GM21526 (cell line): Measurements from ENCODE around the gene DEFB131A.
"Not testable (repeated sequence)": the region's sequence is repeated elsewhere in the genome, so short reads cannot be mapped to it uniquely, and the experiment has no call there.

Experiments used
- ATAC-seq: cut with Tn5 transposase; IDR thresholded peaks from one replicate; pipeline ENCODE4 v1.9.1; 2021; ENCODE audit warnings: moderate library complexity; ENCODE audit not compliant: unreplicated experiment, low FRiP score

The DEFB131A gene, protein sequence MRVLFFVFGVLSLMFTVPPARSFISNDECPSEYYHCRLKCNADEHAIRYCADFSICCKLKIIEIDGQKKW

DNA sequence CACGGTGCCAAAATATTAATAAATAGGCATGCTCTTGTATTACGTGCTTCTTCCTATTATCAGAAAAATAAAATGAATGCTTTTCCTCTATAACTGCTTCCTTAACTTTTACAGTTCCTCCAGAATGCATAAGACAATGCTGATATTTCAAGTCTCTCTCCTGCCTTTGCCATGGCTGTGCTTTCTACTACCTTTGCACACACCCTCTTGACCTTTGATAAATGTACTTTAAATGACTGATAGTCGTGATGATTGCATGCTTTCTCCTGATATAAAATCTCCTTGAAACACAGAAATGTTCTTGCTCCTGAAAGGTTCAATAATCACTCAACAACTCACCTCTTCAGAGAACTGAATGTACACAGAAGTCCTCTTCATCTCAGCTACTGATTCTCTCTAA lies at the start of gene DEFB131A:
Gene DEFB131A, plus strand, starts transcription at position 301 of the 400 bp plus-strand sequence. CDS start 120 bp downstream, outside the sequence.
- ATAC-seq = not testable (repeated sequence)

DNA sequence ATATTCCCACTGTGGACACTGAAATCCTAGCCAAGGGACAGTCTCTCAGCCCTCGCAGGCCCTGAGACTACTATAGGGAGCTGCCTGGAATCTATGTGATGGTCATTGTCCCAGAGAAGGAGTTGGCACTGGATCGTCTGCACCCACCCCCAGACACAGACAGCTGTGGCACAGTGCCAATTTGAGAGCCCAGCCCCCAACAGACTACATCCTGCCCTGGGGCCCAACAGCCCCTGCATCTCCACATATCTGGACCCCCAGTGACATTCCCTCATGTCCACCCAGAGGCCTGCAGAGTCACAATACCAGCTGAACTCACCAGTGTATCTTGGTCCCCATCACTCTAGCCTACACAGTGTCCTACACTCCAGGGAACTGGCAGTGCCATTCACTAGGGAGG lies 38.4 kb upstream of the DEFB131A start:
- ATAC-seq = not testable (repeated sequence)

DNA sequence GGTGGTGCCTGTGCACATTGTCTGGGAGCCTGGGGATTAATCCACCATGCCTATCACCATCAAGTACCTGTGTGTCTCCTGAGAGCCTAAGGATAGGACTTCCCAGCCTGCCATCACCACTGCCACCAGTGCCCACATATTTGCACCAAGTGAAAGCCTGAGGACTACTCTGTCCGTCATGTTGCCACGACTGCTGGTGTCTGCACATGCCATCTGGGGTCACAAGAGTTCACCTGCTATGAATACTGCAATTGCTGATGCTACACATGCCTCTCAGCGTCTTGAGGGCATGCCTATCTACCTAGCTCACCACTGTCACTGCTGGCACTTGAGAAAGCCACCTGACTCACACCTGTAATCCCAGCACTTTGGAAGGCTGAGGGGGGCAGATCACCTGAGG lies 37.7 kb upstream of the DEFB131A start:
- ATAC-seq = not testable (repeated sequence)

DNA sequence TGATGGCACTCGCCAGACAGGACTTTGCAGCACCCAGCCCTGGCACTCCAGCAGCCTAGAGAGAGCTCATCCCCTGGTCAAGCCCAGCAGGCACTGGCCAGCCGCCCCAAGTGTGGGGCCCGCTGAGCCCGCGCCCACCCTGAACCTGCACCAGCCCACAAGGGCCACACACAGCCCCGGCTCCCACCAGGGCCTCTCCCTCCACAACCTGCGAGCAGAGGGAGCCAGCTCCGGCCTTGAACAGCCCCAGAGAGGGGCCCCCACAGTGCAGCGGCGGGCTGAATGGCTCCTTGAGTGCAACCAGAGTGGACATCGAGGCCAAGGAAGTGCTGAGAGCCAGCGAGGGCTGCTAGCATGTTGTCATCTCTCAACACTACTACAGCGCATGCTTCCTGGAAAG lies 34.4 kb upstream of the DEFB131A start:
- ATAC-seq = no peak

DNA sequence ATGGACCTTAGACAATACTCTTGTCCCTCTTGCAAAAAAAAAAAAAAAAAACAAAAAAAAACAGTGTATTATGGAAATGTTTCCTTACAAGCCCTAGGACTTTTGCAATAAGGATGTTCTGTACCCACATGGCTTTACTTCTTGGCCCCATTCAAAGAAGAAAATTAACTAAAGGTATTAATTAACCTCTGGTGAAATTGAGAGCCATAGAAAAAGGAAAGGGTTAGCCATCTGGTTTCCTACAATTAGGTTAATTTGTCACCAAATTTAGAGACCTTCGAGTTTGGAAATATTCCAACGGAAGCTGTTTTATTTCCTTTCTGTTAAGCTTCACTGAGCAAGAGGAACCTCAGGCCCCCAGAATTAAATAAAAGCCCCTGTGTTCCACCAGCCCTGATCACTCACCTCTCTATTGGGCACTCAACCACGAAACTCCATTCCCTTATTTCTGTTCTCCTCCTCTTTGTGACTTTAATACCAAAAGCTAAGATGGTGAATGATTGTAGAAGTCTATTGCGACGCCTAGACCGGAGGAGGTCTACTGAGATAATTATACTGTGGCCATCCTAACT lies 22.2 kb upstream of the DEFB131A start:
- ATAC-seq = not testable (repeated sequence)

DNA sequence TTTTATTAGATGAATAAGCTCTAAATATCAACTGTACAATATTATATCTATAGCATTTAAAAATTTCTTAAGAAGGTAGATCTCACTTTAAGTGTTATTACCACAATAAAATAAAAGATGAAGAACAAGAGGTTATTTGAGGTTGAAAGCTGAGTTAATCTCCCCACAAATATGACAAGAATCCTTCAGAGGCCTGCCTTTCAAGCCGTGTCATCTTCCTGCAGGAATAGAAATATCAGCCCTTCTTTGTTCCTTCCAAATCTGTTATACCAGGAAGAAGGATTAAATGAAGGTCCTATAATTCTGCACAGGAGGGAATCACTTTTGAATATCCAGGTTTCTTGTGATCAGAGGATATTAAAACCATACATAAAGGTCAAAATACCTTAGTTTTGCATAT lies 18.3 kb upstream of the DEFB131A start:
- not testable (repeated sequence) for ATAC-seq

DNA sequence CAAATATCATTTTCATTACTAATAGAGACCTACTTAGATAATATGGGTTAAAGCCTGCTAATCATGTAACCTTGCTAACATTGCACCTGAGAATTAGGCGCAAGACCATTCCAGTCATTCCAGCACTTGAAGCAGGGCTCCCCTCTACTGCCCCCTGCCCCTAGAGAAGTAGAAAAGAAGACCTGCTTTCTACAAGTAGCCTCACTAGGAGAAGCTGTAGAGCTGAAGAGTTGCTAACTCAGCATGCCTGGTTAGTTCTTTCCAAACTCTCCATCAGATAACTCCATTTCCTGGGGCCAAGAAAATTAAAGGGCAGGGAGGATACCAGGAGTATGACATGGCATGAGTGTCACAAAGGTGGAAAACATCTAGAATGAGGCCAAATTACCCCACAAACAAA lies 14.2 kb upstream of the DEFB131A start:
- ATAC-seq = not testable (repeated sequence)

DNA sequence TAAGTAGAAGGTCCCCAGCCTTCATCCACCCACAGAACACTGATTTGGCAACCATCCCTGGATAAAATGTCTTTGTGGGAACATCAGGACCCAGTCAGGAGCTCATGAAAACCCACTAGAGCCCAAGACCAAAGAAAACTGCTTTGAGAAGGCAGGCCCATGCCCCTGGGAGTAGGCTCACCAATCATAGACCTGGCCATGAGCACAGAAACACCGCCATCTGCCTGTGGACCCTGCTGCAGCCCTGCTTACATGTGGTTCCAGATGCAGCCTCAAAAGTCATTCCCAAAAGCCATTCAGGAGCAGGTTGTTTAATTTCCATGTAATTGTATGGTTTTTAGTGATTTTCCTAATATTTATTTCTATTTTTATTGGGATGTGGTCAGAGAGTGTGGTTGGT lies 10.9 kb upstream of the DEFB131A start:
- not testable (repeated sequence) for ATAC-seq

DNA sequence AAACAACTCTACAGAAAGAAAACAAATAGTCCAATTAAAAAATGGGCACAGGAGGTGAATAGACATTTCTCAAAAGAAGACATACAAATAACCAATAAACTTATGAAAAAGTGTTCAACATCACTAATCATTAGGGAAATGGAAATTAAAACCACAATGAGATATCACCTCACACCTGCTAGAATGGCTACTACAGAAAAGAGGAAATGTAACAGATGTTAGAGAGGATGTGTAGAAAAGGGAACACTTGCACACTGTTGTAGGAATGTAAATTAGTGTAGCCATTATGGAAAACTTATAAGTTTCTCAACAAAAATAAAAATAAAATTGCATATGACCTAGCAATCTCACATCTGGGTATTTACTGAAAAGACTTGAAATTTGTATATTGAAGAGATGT lies 7.5 kb upstream of the DEFB131A start:
- not testable (repeated sequence) for ATAC-seq

DNA sequence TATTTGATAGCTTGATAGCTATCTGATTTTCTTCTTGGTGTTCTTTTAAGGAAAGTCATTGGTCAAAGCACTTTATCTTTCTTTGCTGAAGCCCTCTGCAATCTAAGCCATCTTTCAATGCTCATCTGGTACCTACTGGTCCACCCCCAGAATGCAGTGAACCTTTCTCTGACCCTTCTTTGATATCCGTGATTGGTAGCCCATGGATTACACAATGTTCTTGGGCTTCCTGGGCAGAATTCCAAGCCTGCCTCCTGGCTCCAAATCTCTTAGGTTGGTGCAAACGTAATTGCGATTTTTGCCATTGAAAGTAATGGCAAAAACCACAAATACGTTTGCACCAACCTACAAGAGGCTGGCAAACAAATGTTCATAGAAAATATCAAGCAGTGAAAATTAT lies 1.9 kb upstream of the DEFB131A start:
- ATAC-seq = not testable (repeated sequence)

DNA sequence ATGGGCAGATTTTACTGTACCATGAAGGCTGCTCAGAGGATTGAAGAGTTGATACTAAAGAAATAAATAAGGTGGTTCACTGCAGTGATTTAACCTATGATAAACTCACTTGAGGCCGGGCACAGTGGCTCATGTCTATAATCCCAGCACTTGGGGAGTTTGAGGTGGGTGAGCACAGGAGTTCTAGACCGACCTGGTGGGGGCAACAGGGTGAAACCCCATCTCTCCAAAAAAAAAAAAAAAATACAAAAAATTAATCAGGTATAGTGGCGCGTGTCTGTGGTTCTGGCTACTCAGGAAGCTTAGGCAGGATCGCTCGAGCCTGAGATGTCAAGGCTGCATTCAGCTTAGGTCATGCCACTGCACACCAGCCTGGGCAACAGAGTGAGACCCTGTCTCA lies 467 bp downstream of the DEFB131A start:
- ATAC-seq = not testable (repeated sequence)

DNA sequence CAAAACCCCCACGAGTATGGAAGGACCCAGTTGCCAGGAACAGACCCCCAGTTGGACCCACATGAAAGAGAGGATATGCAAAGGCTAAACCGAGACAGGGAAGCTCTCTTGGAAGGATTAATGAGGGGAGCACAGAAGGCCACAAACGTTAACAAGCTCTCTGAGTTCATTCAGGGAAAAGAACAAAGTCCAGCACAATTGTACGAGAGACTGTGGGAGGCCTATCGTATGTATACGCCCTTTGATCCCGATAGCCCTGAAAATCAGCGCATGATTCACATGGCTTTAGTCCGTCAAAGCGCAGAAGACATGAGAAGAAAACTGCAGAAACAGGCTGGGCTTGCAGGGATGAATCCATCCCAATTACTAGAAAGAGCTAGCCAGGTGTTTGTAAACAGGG lies 8.0 kb downstream of the DEFB131A start:
- not testable (repeated sequence) for ATAC-seq

DNA sequence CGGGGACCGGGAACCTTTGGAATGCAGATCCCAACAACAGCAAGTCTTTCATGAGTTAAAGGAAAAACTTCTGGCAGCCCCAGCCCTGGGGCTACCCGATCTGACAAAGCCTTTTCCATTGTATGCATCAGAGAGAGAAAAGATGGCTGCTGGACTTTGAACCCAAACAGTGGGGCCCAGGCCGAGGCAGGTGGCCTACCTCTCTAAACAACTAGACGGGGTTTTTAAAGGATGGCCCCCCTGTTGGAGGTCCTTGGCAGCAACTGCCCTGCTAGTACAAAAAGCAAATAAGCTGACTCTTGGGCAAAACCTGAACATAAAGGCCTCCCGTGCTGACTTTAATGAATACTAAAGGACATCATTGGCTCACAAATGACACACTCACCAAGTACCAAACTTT lies 10.1 kb downstream of the DEFB131A start:
- not testable (repeated sequence) for ATAC-seq

DNA sequence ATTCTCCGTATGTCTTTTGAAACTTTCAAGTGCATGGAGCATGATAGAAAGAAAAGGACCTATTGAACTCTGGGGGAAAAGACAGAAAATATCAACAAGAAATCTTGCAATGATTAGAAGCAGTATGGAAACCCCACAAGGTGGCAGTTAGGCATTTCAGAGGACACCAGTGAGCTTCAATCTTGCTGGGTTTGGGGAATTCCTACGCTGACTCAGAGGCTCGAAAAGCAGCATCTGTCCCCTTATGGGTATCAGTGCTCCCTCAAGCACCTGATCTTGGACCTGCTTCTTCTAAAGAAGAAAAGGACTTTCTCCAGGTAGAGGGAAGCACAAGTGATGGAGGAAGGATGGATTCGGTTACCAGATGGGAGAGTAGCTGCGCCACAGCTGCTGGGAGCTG lies 10.8 kb downstream of the DEFB131A start:
- ATAC-seq = not testable (repeated sequence)

DNA sequence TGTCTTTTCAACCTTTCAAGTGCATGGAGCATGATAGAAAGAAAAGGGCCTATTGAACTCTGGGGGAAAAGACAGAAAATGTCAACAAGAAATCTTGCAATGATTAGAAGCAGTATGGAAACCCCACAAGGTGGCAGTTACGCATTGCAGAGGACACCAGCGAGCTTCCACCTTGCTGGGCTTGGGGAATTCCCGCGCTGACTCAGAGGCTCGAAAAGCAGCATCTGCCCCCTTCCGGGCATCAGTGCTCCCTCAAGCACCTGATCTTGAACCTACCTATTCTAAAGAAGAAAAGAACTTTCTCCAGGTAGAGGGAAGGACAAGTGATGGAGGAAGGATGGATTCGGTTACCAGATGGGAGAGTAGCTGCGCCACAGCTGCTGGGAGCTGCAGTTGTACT lies 35.3 kb downstream of the DEFB131A start:
- not testable (repeated sequence) for ATAC-seq

DNA sequence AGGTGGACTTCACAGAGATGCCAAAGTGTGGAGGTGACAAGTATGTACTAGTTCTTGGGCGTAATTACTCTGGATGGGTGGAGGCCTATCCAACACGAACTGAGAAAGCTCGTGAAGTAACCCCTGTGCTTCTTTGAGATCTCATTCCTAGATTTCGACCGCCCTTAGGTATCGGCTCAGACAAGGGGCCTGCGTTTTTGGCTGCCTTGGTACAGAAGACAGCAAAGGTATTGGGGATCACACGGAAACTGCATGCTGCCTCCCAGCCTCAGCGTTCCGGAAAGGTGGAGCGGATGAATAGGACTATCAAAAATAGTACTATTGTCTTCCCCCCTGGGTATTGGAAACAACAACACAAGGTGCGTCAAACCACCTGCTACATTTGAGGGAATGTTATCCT lies 35.9 kb downstream of the DEFB131A start:
- ATAC-seq = not testable (repeated sequence)

DNA sequence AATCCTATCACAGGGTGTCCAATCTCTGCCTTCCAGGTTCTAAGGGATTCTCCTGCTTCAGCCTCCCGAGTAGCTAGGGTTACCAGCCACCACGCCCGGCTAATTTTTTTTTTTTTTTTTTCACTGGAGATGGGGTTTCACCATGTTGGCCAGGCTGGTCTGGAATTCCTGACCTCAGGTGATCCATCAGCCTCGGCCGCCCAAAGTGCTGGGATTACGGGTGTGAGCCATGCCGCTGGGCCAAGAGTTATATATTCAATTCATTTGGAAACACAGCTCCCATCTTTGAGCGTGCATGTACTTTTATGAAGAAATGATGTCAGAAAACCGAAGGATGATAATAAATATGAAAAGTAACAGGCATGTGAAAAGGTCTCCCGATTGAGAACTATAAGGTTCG lies 38.7 kb downstream of the DEFB131A start:
- not testable (repeated sequence) for ATAC-seq

DNA sequence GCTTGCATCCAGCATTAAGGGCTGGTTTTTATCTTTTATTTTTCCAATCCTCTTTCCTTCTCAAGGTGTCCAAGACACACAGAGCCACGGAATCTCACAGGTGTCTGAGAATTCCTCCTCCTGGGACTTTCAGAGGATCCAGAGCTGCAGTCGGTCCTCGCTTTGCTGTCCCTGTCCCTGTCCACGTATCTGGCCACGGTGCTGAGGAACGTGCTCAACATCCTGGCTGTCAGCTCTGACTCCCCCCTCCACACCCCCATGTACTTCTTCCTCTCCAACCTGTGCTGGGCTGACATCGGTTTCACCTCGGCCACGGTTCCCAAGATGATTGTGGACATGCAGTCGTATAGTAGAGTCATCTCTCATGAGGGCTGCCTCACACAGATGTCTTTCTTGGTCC lies 39.5 kb downstream of the DEFB131A start:
- not testable (repeated sequence) for ATAC-seq

DNA sequence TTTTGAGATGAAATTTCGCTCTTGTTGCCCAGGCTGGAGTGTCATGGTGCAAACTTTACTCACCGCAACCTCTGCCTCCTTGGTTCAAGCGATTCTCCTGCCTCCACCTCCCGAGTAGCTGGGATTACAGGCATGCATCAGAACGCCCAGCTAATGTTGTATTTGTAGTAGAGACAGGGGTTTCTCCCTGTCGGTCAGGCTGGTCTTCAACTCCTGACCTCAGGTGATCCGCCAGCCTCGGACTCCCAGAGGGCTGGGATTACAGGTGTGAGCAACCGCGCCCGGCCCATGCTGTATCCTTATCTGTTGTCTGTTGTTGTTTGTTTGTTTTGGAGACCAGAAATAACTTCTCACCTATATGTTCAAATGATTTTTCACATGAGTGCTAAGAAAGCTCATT lies 42.7 kb downstream of the DEFB131A start:
- ATAC-seq = not testable (repeated sequence)

DNA sequence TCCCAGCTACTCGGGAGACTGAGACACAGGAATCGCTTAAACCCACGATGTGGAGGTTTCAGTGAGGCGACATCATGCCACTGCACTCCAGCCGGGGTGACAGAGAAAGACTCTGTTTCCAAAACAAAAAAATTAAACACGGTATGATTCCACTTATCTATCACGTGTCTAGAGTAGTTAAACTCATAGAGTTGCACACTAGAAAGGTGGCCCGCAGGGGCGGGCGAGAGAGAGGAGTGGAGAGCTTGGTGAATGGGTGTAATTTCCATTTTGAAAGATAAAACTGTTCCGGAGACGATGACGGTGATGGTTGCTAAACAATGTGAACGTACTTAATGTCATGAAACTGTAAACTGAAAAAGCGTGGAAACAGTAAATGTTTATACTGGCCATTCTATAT lies 44.6 kb downstream of the DEFB131A start:
- ATAC-seq = not testable (repeated sequence)

DNA sequence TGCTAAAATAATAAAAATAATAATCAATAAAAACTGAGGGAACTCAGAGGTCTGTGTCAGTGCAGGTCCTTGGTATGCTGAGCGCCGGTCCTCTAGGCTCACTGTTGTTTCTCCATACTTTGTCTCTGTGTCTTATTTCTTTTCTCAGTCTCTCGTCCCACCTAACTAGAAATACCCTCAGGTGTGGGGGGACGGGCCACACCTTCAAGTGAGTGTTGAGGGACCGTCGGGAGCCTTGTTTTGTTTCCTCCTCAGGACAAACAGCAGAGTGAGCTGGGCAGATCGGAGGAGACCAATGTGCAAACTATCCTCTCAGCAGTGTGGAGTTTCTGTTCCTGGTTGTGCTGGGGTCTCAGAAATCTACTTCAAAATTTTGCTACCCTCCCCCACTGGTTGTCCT lies 46.3 kb downstream of the DEFB131A start:
- ATAC-seq = not testable (repeated sequence)

DNA sequence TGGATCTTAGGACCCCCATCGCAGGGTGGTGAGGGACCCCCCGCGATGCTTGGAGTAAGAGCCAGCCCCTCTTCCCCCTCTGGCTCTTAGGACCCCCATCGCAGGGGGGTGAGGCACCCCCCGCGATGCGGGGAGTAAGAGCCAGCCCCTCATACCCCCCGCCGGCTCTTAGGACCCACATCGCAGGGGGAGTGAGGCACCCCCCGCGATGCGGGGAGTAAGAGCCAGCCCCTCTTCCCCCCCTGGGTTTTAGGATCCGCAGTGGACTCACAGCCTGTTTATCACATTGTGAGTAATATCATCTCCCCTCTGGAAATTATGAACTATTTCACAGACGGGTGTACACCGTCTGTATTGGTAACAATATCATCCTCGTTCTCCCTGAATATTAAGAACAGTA lies 46.8 kb downstream of the DEFB131A start:
- not testable (repeated sequence) for ATAC-seq

DNA sequence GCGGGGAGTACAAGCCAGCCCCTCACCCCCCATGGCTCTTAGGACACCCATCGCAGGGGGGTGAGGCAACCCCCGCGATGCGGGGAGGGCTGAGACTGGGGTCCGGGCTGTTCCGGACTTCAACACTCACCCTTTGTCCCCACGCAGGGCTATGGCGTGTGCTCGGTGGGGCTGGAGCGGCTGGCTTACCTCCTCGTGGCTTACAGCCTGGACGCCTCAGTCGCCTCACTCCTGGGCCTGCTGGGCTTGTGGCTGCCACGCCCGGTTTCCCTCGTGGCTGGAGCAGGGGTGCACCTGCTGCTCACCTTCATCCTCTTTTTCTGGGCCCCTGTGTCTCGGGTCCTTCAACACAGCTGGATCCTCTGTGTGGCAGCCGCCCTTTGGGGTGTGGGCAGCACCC lies 49.4 kb downstream of the DEFB131A start:
- ATAC-seq = not testable (repeated sequence)
